Cortex of kidney (tissue), 1 donor: ENCODE results near the gene ARHGAP19.
A peak's percentile ranks its signal among the peaks of the same experiment; 100 is the strongest.
"Not testable (repeated sequence)": the region's sequence is repeated elsewhere in the genome, so short reads cannot be mapped to it uniquely, and the experiment has no call there.

Experiments
- DNase-seq: peaks from one replicate; lab custom pipeline; 2025; lab: John Stamatoyannopoulos, UW

ARHGAP19 gene

GRCh38 chr10:97321032-97321803 is 28.8 kb upstream of the ARHGAP19 start:
- no peak for DNase-seq

- no peak for DNase-seq
Observed at GRCh38 chr10:97320480-97321031, 28.1 kb upstream of the ARHGAP19 start.

- DNase-seq, result peak; percentile 7
Observed at GRCh38 chr10:97319671-97320479, 27.4 kb upstream of the ARHGAP19 start.

- DNase-seq, result no peak
Observed at GRCh38 chr10:97318772-97319651, 26.6 kb upstream of the ARHGAP19 start, which contains the start of gene FRAT1. TSS of gene FRAT1 (plus strand) at chr10:97319271. CDS start at chr10:97319454, 183 bp downstream.

- DNase-seq, result no peak
Observed at GRCh38 chr10:97314671-97315070, 22.2 kb upstream of the ARHGAP19 start.

- DNase-seq, result no peak
Observed at GRCh38 chr10:97312897-97313296, 20.5 kb upstream of the ARHGAP19 start.

- no peak for DNase-seq
Observed at GRCh38 chr10:97311111-97311626, 18.7 kb upstream of the ARHGAP19 start.

- no peak for DNase-seq
Observed at GRCh38 chr10:97307866-97308780, 15.7 kb upstream of the ARHGAP19 start.

GRCh38 chr10:97307441-97307840 is 15.0 kb upstream of the ARHGAP19 start:
- no peak for DNase-seq

GRCh38 chr10:97302088-97302791 is 9.8 kb upstream of the ARHGAP19 start:
- DNase-seq, result no peak

- no peak for DNase-seq
Observed at GRCh38 chr10:97300980-97301379, 8.5 kb upstream of the ARHGAP19 start.

GRCh38 chr10:97298223-97298571 is 5.8 kb upstream of the ARHGAP19 start:
- DNase-seq, result no peak

GRCh38 chr10:97297556-97298222 is 5.3 kb upstream of the ARHGAP19 start:
- no peak for DNase-seq

GRCh38 chr10:97292862-97293198 is 393 bp upstream of the ARHGAP19 start:
- DNase-seq, result no peak

GRCh38 chr10:97291357-97292096 is 910 bp downstream of the ARHGAP19 start:
- DNase-seq, result no peak

- not testable (repeated sequence) for DNase-seq
Observed at GRCh38 chr10:97290576-97291356, 1.7 kb downstream of the ARHGAP19 start.

GRCh38 chr10:97290076-97290475 is 2.4 kb downstream of the ARHGAP19 start:
- not testable (repeated sequence) for DNase-seq

- no peak for DNase-seq
Observed at GRCh38 chr10:97280783-97281182, 11.7 kb downstream of the ARHGAP19 start.
